ENCODE measurements around the gene DMD.

- TF ChIP-seq CTCF (IDR thresholded peaks at IDR 0.05) = no peak
- no peak for TF ChIP-seq POLR2AphosphoS5 (IDR thresholded peaks at IDR 0.05)
Observed at GRCh38 chrX:31071262-31071661, 2140.1 kb downstream of the DMD start.
